ENCODE results near the gene PPP5C.

The PPP5C gene

GRCh38 chr19:46337487-46337886 is 9.4 kb upstream of the PPP5C start:
- DNase-seq (ENCODE audit: low spot score) = no peak

- no peak for DNase-seq (ENCODE audit: low spot score)
These were observed 7.4 kb upstream of the PPP5C start for GRCh38 chr19:46339446-46339845.

GRCh38 chr19:46340051-46340659 is 6.7 kb upstream of the PPP5C start:
- no peak for DNase-seq (ENCODE audit: low spot score)

- DNase-seq (ENCODE audit: low spot score) = no peak
These were observed 5.0 kb upstream of the PPP5C start for GRCh38 chr19:46341937-46342336.

GRCh38 chr19:46344363-46344762 is 2.5 kb upstream of the PPP5C start:
- no peak for DNase-seq (ENCODE audit: low spot score)

- no peak for DNase-seq (ENCODE audit: low spot score)
These were observed 1.7 kb upstream of the PPP5C start for GRCh38 chr19:46345157-46345556.

- no peak for DNase-seq (ENCODE audit: low spot score)
These were observed 641 bp downstream of the PPP5C start for GRCh38 chr19:46347572-46347883.

GRCh38 chr19:46347985-46348384 is 1.1 kb downstream of the PPP5C start:
- no peak for DNase-seq (ENCODE audit: low spot score)

- no peak for DNase-seq (ENCODE audit: low spot score)
These were observed 2.6 kb downstream of the PPP5C start for GRCh38 chr19:46349311-46349993.

- DNase-seq (ENCODE audit: low spot score) = no peak
These were observed 3.3 kb downstream of the PPP5C start for GRCh38 chr19:46350029-46350757.

GRCh38 chr19:46350758-46351159 is 3.9 kb downstream of the PPP5C start:
- DNase-seq (ENCODE audit: low spot score) = peak; percentile 14

GRCh38 chr19:46351241-46352041 is 4.6 kb downstream of the PPP5C start:
- DNase-seq (ENCODE audit: low spot score) = peak; percentile 28

- no peak for DNase-seq (ENCODE audit: low spot score)
These were observed 7.0 kb downstream of the PPP5C start for GRCh38 chr19:46353730-46354528.

- no peak for DNase-seq (ENCODE audit: low spot score)
These were observed 8.6 kb downstream of the PPP5C start for GRCh38 chr19:46355234-46356148.

- no peak for DNase-seq (ENCODE audit: low spot score)
These were observed 9.5 kb downstream of the PPP5C start for GRCh38 chr19:46356149-46357055.

GRCh38 chr19:46357846-46358583 is 11.1 kb downstream of the PPP5C start:
- DNase-seq (ENCODE audit: low spot score) = no peak

- DNase-seq (ENCODE audit: low spot score) = peak; percentile 22
These were observed 15.0 kb downstream of the PPP5C start for GRCh38 chr19:46361915-46362314.

- DNase-seq (ENCODE audit: low spot score) = no peak
These were observed 17.5 kb downstream of the PPP5C start for GRCh38 chr19:46364359-46364758.

- DNase-seq (ENCODE audit: low spot score) = no peak
These were observed 18.7 kb downstream of the PPP5C start for GRCh38 chr19:46365561-46365960.

All from CD4-positive, alpha-beta T cell treated with Interleukin-15 for 4 hours (primary cell).